IMR-90 (cell line): Measurements from ENCODE around the gene GLYATL1. TPM values are rescaled to one million over a fixed set of nuclear protein-coding genes. Genes with fewer than 3 reads are reported as not detected.

Source experiments
- ATAC-seq: fragments of 200-7000 bp; cut with Tn5 transposase; 2 replicates; pipeline ENCODE4 v1.9.1; 2020; ENCODE audit warnings: low read depth, mild to moderate bottlenecking, moderate library complexity
- BruUV-seq: library from RNA; stranded (reverse); fragments of 400-500 nt; replicated peaks from 2 replicates; lab custom pipeline; 2021; lab: Mats Ljungman, UMichigan
- CTCF ChIA-PET: fragments of 300-600 bp; formaldehyde crosslinking; extraction: SDS; loops from one replicate; lab custom pipeline; 2021; ENCODE audit warnings: antibody characterized with exemption; lab: Yijun Ruan, JAX
- POLR2A ChIA-PET: fragments of 300-600 bp; sonication (Branson Sonifier 250); formaldehyde crosslinking; loops from one replicate; lab custom pipeline; 2022; ENCODE audit warnings: antibody characterized with exemption; ENCODE audit not compliant: unreplicated experiment; lab: Charles Lee
- DNase-seq: peaks from one replicate; pipeline ENCODE4 v3.0.0; 2013
- H2AFZ ChIP-seq: replicated peaks from 2 replicates; pipeline ENCODE3; 2013; ENCODE audit warnings: low read length, mild to moderate bottlenecking; ENCODE audit not compliant: poor library complexity
- H2AK5ac ChIP-seq: 2 replicates; pipeline ENCODE4 v1.6.1; 2013; ENCODE audit warnings: low read depth, low read length, inconsistent platforms
- H2AK9ac ChIP-seq: replicated peaks from 2 replicates; pipeline ENCODE3; 2013; ENCODE audit warnings: mild to moderate bottlenecking, low read depth, low read length, moderate library complexity; ENCODE audit not compliant: poor library complexity
- H2BK120ac ChIP-seq: 2 replicates; pipeline ENCODE4 v1.6.1; 2013; ENCODE audit warnings: low read depth, low read length, inconsistent platforms
- H2BK15ac ChIP-seq: 3 replicates; pipeline ENCODE4 v1.6.1; 2013; ENCODE audit warnings: low read depth, low read length, inconsistent platforms
- H2BK20ac ChIP-seq: 2 replicates; pipeline ENCODE4 v1.6.1; 2013; ENCODE audit warnings: low read depth, mild to moderate bottlenecking, inconsistent platforms, low read length, moderate library complexity
- H2BK5ac ChIP-seq: 2 replicates; pipeline ENCODE4 v1.6.1; 2013; ENCODE audit warnings: mild to moderate bottlenecking, low read depth, low read length, inconsistent platforms; ENCODE audit not compliant: poor library complexity, severe bottlenecking
- H3K14ac ChIP-seq: replicated peaks from 2 replicates; pipeline ENCODE4 v1.6.1; 2013; ENCODE audit warnings: low read depth, low read length, inconsistent platforms
- H3K18ac ChIP-seq: 2 replicates; pipeline ENCODE4 v1.6.1; 2013; ENCODE audit warnings: low read depth, low read length, control low read depth
- H3K23ac ChIP-seq: 2 replicates; pipeline ENCODE4 v1.6.1; 2013; ENCODE audit warnings: low read depth, low read length, inconsistent platforms
- H3K27ac ChIP-seq: 2 replicates; pipeline ENCODE4 v1.5.1; 2013; ENCODE audit warnings: mild to moderate bottlenecking, control low read depth, low read length; ENCODE audit not compliant: insufficient read depth
- H3K27me3 ChIP-seq: 2 replicates; pipeline ENCODE4 v1.6.1; 2013; ENCODE audit warnings: low read length; ENCODE audit not compliant: control insufficient read depth, insufficient read depth
- H3K36me3 ChIP-seq: 2 replicates; pipeline ENCODE4 v1.6.1; 2013; ENCODE audit warnings: low read length, mixed read lengths; ENCODE audit not compliant: control insufficient read depth, insufficient read depth
- H3K4ac ChIP-seq: 2 replicates; pipeline ENCODE4 v1.6.1; 2013; ENCODE audit warnings: low read depth, low read length, inconsistent platforms
- H3K4me1 ChIP-seq: 2 replicates; pipeline ENCODE4 v1.6.1; 2013; ENCODE audit warnings: low read length, mixed read lengths; ENCODE audit not compliant: control insufficient read depth, insufficient read depth
- H3K4me2 ChIP-seq: 2 replicates; pipeline ENCODE4 v1.6.1; 2013; ENCODE audit warnings: low read depth, mild to moderate bottlenecking, control low read depth, low read length, moderate library complexity
- H3K4me3 ChIP-seq: 2 replicates; pipeline ENCODE4 v1.5.1; 2013; ENCODE audit warnings: low read depth, mild to moderate bottlenecking, control low read depth, low read length, moderate library complexity; ENCODE audit not compliant: insufficient read depth
- H3K56ac ChIP-seq: 2 replicates; pipeline ENCODE4 v1.6.1; 2013; ENCODE audit warnings: low read length, inconsistent platforms; ENCODE audit not compliant: insufficient read depth; ENCODE audit errors: extremely low read depth
- H3K79me1 ChIP-seq, 2 experiments: 2 replicates each; pipeline ENCODE4 v1.6.1; 2013; ENCODE audit warnings: low read length in 2 of 2, inconsistent platforms in 1 of 2, low read depth in 1 of 2
- H3K9ac ChIP-seq: 2 replicates; pipeline ENCODE4 v1.6.1; 2013; ENCODE audit warnings: low read depth, low read length, control low read depth
- H3K9me1 ChIP-seq: 2 replicates; pipeline ENCODE4 v1.6.1; 2013; ENCODE audit warnings: low read length, inconsistent platforms; ENCODE audit not compliant: insufficient read depth
- H3K9me3 ChIP-seq: 2 replicates; pipeline ENCODE4 v1.6.1; 2013; ENCODE audit warnings: low read length; ENCODE audit not compliant: control insufficient read depth, insufficient read depth
- H4K20me1 ChIP-seq: 2 replicates; pipeline ENCODE4 v1.6.1; 2013; ENCODE audit warnings: low read length, inconsistent platforms; ENCODE audit not compliant: insufficient read depth
- H4K5ac ChIP-seq: 2 replicates; pipeline ENCODE4 v1.6.1; 2013; ENCODE audit warnings: mild to moderate bottlenecking, low read depth, low read length, control low read depth
- H4K8ac ChIP-seq, 2 experiments: 2 replicates each; pipeline ENCODE4 v1.6.1; 2013; ENCODE audit warnings: low read depth in 2 of 2, low read length in 2 of 2, control low read depth in 1 of 2, inconsistent platforms in 1 of 2
- H4K91ac ChIP-seq: 2 replicates; pipeline ENCODE4 v1.6.1; 2013; ENCODE audit warnings: low read depth, low read length, inconsistent platforms; ENCODE audit not compliant: insufficient read depth
- BHLHE40 ChIP-seq: fragments of 150-350 bp; IDR thresholded peaks from 2 replicates; pipeline ENCODE4 v1.6.1; 2016; ENCODE audit warnings: mild to moderate bottlenecking, low read depth, low read length
- CEBPB ChIP-seq: IDR thresholded peaks from 2 replicates; pipeline ENCODE4 v1.6.1; 2012; ENCODE audit warnings: low read depth, low read length, improper control_type of control experiment
- CHD1 ChIP-seq: IDR thresholded peaks from 2 replicates; pipeline ENCODE4 v1.6.1; 2012; ENCODE audit warnings: low read depth, low read length, improper control_type of control experiment
- FOS ChIP-seq: fragments of 150-350 bp; IDR thresholded peaks from 2 replicates; pipeline ENCODE4 v1.6.1; 2016; ENCODE audit warnings: low read depth, low read length
- MAFK ChIP-seq: IDR thresholded peaks from 2 replicates; pipeline ENCODE4 v1.6.1; 2012; ENCODE audit warnings: low read depth, low read length, improper control_type of control experiment
- MAZ ChIP-seq: IDR thresholded peaks from 2 replicates; pipeline ENCODE4 v1.6.1; 2012; ENCODE audit warnings: low read depth, mild to moderate bottlenecking, low read length, improper control_type of control experiment, moderate library complexity, borderline replicate concordance
- MXI1 ChIP-seq: IDR thresholded peaks from 2 replicates; pipeline ENCODE4 v1.6.1; 2012; ENCODE audit warnings: low read depth, mild to moderate bottlenecking, low read length, moderate library complexity, borderline replicate concordance
- NFE2L2 ChIP-seq: fragments of 150-350 bp; IDR thresholded peaks from 2 replicates; pipeline ENCODE4 v1.6.1; 2016; ENCODE audit warnings: low read depth, mild to moderate bottlenecking, low read length
- POLR2A ChIP-seq: IDR thresholded peaks from 2 replicates; pipeline ENCODE4 v1.6.1; 2012; ENCODE audit warnings: mild to moderate bottlenecking, low read depth, low read length
- RAD21 ChIP-seq: IDR thresholded peaks from 2 replicates; pipeline ENCODE4 v1.6.1; 2012; ENCODE audit warnings: low read length, improper control_type of control experiment
- RCOR1 ChIP-seq: IDR thresholded peaks from 2 replicates; pipeline ENCODE4 v1.6.1; 2012; ENCODE audit warnings: mild to moderate bottlenecking, low read length, improper control_type of control experiment; ENCODE audit not compliant: insufficient replicate concordance
- RFX5 ChIP-seq: IDR thresholded peaks from 2 replicates; pipeline ENCODE4 v1.8.0; 2012; ENCODE audit warnings: low read depth, mild to moderate bottlenecking, low read length, moderate library complexity
- SMC3 ChIP-seq: fragments of 150-350 bp; IDR thresholded peaks from 2 replicates; pipeline ENCODE4 v1.6.1; 2016; ENCODE audit warnings: low read depth, mild to moderate bottlenecking, antibody characterized with exemption, low read length, moderate library complexity
- USF2 ChIP-seq: fragments of 150-350 bp; IDR thresholded peaks from 2 replicates; pipeline ENCODE4 v1.6.1; 2017; ENCODE audit warnings: mild to moderate bottlenecking, antibody characterized with exemption, low read length, low read depth
- dilution Hi-C: fragments of 300-500 bp; cut with HindIII; formaldehyde crosslinking; loops from one replicate; pipeline ENCODE4 v1.14.3; 2018; ENCODE audit warnings: low sequenced_read_pairs; ENCODE audit not compliant: unreplicated experiment
- in situ Hi-C: fragments of 300-500 bp; cut with MboI; formaldehyde crosslinking; loops from 3 replicates; pipeline ENCODE4 v1.14.3; 2019; ENCODE audit warnings: low sequenced_read_pairs, inconsistent platforms, mixed read lengths
- intact Hi-C: fragments of 100-400 bp; cut with micrococcal nuclease; formaldehyde crosslinking; loops from 2 replicates; pipeline ENCODE4 v1.10.0; 2022
- polyA plus RNA-seq, 3 experiments: library from polyadenylated mRNA; depleted of rRNA; stranded (reverse); fragments of >200 nt; gene quantifications; 2 replicates each; pipeline ENCODE4 v1.2.3, GENCODE V29; 2012; ENCODE audit warnings: low replicate concordance in 1 of 3
- total RNA-seq: library from RNA; depleted of rRNA; stranded (reverse); fragments of >200 nt; gene quantifications from 2 replicates; pipeline ENCODE4 v1.2.3, GENCODE V29; 2012
- TF ChIP-seq, protein P1 (sequence below): fragments of 150-350 bp; IDR thresholded peaks from 2 replicates; pipeline ENCODE4 v1.6.1; 2016; ENCODE audit warnings: low read depth, mild to moderate bottlenecking, low read length, moderate library complexity, borderline replicate concordance
- TF ChIP-seq, protein P2 (sequence below): conservative IDR thresholded peaks from 2 replicates; pipeline ENCODE4 v1.5.1; 2012; ENCODE audit warnings: mild to moderate bottlenecking, low read depth, low read length, improper control_type of control experiment

GLYATL1 gene
- total and polyA plus RNA-seq, 2 of the 4 experiments (the other 2 are of a cell fraction) = 0.54 to 0.58 TPM

DNA sequence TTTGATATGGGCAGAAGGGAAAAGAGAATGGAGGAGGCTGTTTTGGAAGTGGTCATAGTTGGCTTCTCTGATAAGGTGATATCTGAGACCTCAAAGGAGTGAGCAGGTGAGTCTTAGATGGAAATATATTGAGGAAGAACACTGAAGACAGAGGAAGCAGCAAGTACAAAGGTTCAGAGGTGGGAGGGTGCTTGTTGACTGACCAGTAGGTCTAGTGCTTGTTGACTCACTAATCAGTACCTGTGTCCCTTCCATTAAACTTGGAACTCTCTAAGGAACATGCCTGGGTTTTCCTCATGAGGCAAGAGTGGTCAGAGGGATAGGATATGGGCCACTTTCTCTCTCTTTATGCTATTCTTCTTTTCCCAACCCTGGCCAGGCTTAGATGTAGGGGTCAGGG is 25.6 kb upstream of the GLYATL1 start:
- ATAC-seq = no peak
- no peaks in the 10 kb centered on the region for H3K9me1 ChIP-seq
- H3K14ac ChIP-seq = no peak overlapping the region
- no peak overlapping the region for H3K23ac ChIP-seq
- no peak overlapping the region for H3K27ac ChIP-seq
- H3K56ac ChIP-seq = no peak overlapping the region
- H2AFZ ChIP-seq = no peak overlapping the region
- in situ Hi-C loops = no loop called here
- H2BK15ac ChIP-seq = no peak overlapping the region
- no peak for DNase-seq
- H3K4me1 ChIP-seq = no peaks in the 10 kb centered on the region
- no peak overlapping the region for H2AK5ac ChIP-seq
- H3K4me2 ChIP-seq = no peak overlapping the region
- TF ChIP-seq RAD21 (no peak), NFE2L2 (no peak), RCOR1 (no peak), USF2 (no peak), SMC3 (no peak), MAZ (no peak), MAFK (no peak), RFX5 (no peak), CEBPB (no peak), CHD1 (no peak), POLR2A (no peak), BHLHE40 (no peak), MXI1 (no peak), FOS (no peak)
- TF ChIP-seq, protein P1, sequence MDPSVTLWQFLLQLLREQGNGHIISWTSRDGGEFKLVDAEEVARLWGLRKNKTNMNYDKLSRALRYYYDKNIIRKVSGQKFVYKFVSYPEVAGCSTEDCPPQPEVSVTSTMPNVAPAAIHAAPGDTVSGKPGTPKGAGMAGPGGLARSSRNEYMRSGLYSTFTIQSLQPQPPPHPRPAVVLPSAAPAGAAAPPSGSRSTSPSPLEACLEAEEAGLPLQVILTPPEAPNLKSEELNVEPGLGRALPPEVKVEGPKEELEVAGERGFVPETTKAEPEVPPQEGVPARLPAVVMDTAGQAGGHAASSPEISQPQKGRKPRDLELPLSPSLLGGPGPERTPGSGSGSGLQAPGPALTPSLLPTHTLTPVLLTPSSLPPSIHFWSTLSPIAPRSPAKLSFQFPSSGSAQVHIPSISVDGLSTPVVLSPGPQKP = no peak
- TF ChIP-seq, protein P2, sequence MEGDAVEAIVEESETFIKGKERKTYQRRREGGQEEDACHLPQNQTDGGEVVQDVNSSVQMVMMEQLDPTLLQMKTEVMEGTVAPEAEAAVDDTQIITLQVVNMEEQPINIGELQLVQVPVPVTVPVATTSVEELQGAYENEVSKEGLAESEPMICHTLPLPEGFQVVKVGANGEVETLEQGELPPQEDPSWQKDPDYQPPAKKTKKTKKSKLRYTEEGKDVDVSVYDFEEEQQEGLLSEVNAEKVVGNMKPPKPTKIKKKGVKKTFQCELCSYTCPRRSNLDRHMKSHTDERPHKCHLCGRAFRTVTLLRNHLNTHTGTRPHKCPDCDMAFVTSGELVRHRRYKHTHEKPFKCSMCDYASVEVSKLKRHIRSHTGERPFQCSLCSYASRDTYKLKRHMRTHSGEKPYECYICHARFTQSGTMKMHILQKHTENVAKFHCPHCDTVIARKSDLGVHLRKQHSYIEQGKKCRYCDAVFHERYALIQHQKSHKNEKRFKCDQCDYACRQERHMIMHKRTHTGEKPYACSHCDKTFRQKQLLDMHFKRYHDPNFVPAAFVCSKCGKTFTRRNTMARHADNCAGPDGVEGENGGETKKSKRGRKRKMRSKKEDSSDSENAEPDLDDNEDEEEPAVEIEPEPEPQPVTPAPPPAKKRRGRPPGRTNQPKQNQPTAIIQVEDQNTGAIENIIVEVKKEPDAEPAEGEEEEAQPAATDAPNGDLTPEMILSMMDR = no peak
- H2AK9ac ChIP-seq = no peak overlapping the region
- intact Hi-C loops = no loop called here
- CTCF ChIA-PET = no interaction called here
- H3K4me3 ChIP-seq = no peak overlapping the region
- H3K9me3 ChIP-seq = peaks cover 9% of the 10 kb centered on the region
- no peak overlapping the region for H4K8ac ChIP-seq
- no peak overlapping the region for H3K4ac ChIP-seq
- no peak overlapping the region for H4K91ac ChIP-seq
- no peak overlapping the region for H2BK5ac ChIP-seq
- BruUV-seq = no TSS peak
- no peak overlapping the region for H3K18ac ChIP-seq
- POLR2A ChIA-PET = no interaction called here
- no peaks in the 10 kb centered on the region for H3K27me3 ChIP-seq
- H4K20me1 ChIP-seq = no peaks in the 10 kb centered on the region
- H3K79me1 ChIP-seq = no peaks in the 10 kb centered on the region
- H4K5ac ChIP-seq = no peak overlapping the region
- no peaks in the 10 kb centered on the region for H3K36me3 ChIP-seq
- no peak overlapping the region for H2BK120ac ChIP-seq
- dilution Hi-C loops = no loop called here
- no peak overlapping the region for H3K9ac ChIP-seq
- H2BK20ac ChIP-seq = no peak overlapping the region
